Neural cell (in vitro differentiated cells): ENCODE measurements around the gene SLC26A3. TPM values are rescaled to one million over a fixed set of nuclear protein-coding genes. Genes with fewer than 3 reads are reported as not detected.

ENCODE experiments used
- H2AFZ ChIP-seq: fragments of 200-600, 300-800 bp; sonication (generic), shearing (Covaris generic); 2 replicates; pipeline ENCODE4 v1.6.0; 2014; ENCODE audit warnings: low read depth, mild to moderate bottlenecking, antibody characterized with exemption, low read length, moderate library complexity
- H3F3A ChIP-seq: fragments of 200-600 bp; shearing (Covaris generic); 2 replicates; pipeline ENCODE4 v1.6.1; 2016; ENCODE audit warnings: mild to moderate bottlenecking, moderate library complexity, mixed read lengths, antibody characterized with exemption, low read length; ENCODE audit not compliant: insufficient read depth, poor library complexity, severe bottlenecking
- H3K27ac ChIP-seq: fragments of 200-600, 300-800 bp; sonication (generic), shearing (Covaris generic); 2 replicates; pipeline ENCODE4 v1.5.1; 2014; ENCODE audit warnings: mild to moderate bottlenecking, low read length, moderate library complexity
- H3K27me3 ChIP-seq: fragments of 300-800, 200-600 bp; sonication (generic), shearing (Covaris generic); 2 replicates; pipeline ENCODE4 v1.6.0; 2014; ENCODE audit warnings: mild to moderate bottlenecking, low read depth, low read length, moderate library complexity; ENCODE audit not compliant: insufficient read depth
- H3K36me3 ChIP-seq: fragments of 300-800, 200-600 bp; sonication (generic), shearing (Covaris generic); 2 replicates; pipeline ENCODE4 v1.5.1; 2014; ENCODE audit warnings: mild to moderate bottlenecking, antibody characterized with exemption, low read length, moderate library complexity; ENCODE audit not compliant: insufficient read depth
- H3K4me2 ChIP-seq: fragments of 300-800, 200-600 bp; sonication (generic), shearing (Covaris generic); 2 replicates; pipeline ENCODE4 v1.6.0; 2014; ENCODE audit warnings: mild to moderate bottlenecking, low read length
- H3K4me3 ChIP-seq: fragments of 300-800, 200-600 bp; sonication (generic), shearing (Covaris generic); 2 replicates; pipeline ENCODE4 v1.5.1; 2014; ENCODE audit warnings: mild to moderate bottlenecking, low read length, moderate library complexity
- H3K79me2 ChIP-seq: fragments of 200-600 bp; shearing (Covaris generic); replicated peaks from 2 replicates; pipeline ENCODE4 v1.6.0; 2014; ENCODE audit warnings: mild to moderate bottlenecking, low read length, moderate library complexity; ENCODE audit not compliant: insufficient read depth
- H3K9ac ChIP-seq: fragments of 300-800, 200-600 bp; sonication (generic), shearing (Covaris generic); 2 replicates; pipeline ENCODE4 v1.6.1; 2016; ENCODE audit warnings: mild to moderate bottlenecking, low read length, mixed read lengths
- H3K9me2 ChIP-seq: fragments of 200-600 bp; shearing (Covaris generic); 2 replicates; pipeline ENCODE4 v1.6.1; 2016; ENCODE audit warnings: mild to moderate bottlenecking, low read length, mixed read lengths; ENCODE audit not compliant: insufficient read depth
- H3K9me3 ChIP-seq: fragments of 200-600, 300-800 bp; sonication (generic), shearing (Covaris generic); 2 replicates; pipeline ENCODE4 v1.6.1; 2016; ENCODE audit warnings: mild to moderate bottlenecking, mixed run types, low read length, moderate library complexity, mixed read lengths
- H4K20me1 ChIP-seq: fragments of 200-600 bp; shearing (Covaris generic); 2 replicates; pipeline ENCODE4 v1.6.1; 2016; ENCODE audit warnings: mild to moderate bottlenecking, mixed run types; ENCODE audit not compliant: insufficient read depth
- EP300 ChIP-seq: fragments of 450-650 bp; conservative IDR thresholded peaks from 2 replicates; pipeline ENCODE4 v1.6.1; 2014; ENCODE audit warnings: antibody characterized with exemption, mild to moderate bottlenecking, moderate library complexity; ENCODE audit not compliant: poor library complexity, severe bottlenecking
- EZH2 ChIP-seq: fragments of 200-600, 300-800 bp; shearing (Covaris generic), sonication (generic); IDR thresholded peaks from 2 replicates; pipeline ENCODE4 v1.6.1; 2014; ENCODE audit warnings: antibody characterized with exemption, low read length, borderline replicate concordance, mild to moderate bottlenecking; ENCODE audit not compliant: insufficient read depth, poor library complexity, severe bottlenecking
- MXI1 ChIP-seq: fragments of 450-650 bp; conservative IDR thresholded peaks from 2 replicates; pipeline ENCODE4 v1.6.1; 2014; ENCODE audit warnings: antibody characterized with exemption, mild to moderate bottlenecking; ENCODE audit not compliant: poor library complexity, severe bottlenecking
- POLR2AphosphoS5 ChIP-seq: IDR thresholded peaks from 2 replicates; pipeline ENCODE4 v1.6.1; 2012
- RAD21 ChIP-seq: fragments of 450-650 bp; conservative IDR thresholded peaks from 2 replicates; pipeline ENCODE4 v1.6.1; 2014; ENCODE audit warnings: antibody characterized with exemption, mild to moderate bottlenecking, moderate library complexity
- REST ChIP-seq: IDR thresholded peaks from 2 replicates; pipeline ENCODE4 v1.6.1; 2012; ENCODE audit warnings: borderline replicate concordance
- SMC3 ChIP-seq: fragments of 450-650 bp; conservative IDR thresholded peaks from 2 replicates; pipeline ENCODE4 v1.6.1; 2014; ENCODE audit warnings: antibody characterized with exemption, mild to moderate bottlenecking, moderate library complexity; ENCODE audit not compliant: poor library complexity
- TAF1 ChIP-seq: IDR thresholded peaks from 2 replicates; pipeline ENCODE4 v1.6.1; 2012; ENCODE audit warnings: low read depth
- polyA plus RNA-seq: library from polyadenylated mRNA; depleted of rRNA; stranded (reverse); fragments of >200 nt; gene quantifications from 2 replicates; pipeline ENCODE4 v1.2.3, GENCODE V29; 2014
- TF ChIP-seq, protein P1 (sequence below): fragments of 450-650 bp; IDR thresholded peaks from 2 replicates; pipeline ENCODE4 v1.5.1; 2014; ENCODE audit warnings: antibody characterized with exemption, mild to moderate bottlenecking, moderate library complexity; ENCODE audit not compliant: poor library complexity, severe bottlenecking

SLC26A3 gene
- polyA plus RNA-seq, 1 donor from 2014 or later: not detected

DNA sequence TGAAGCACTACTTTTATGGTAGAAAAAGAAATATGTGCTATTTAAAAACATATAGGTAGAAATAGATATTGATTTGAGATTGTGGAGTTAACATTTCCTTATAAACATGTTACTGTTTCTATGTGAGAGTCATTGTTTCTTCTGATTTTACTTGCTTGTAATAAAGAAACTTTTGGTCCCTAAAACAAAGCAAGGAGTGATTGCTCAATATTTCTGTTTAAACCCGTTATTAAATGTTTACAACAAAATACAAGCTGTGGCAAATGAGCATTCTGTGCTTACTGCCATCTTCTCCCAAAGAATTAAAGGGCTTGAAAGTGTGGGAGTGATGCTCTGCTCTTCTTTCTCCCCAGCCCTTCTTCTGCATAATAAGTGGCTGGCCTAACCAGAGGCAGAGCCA lies 81.7 kb downstream of the SLC26A3 start:
- Histone ChIP-seq H3K79me2 (no peaks in the 10 kb centered on the region), H3F3A (no peaks in the 10 kb centered on the region), H3K9me3 (no peaks in the 10 kb centered on the region), H3K27me3 (no peaks in the 10 kb centered on the region), H3K4me2 (no peak overlapping the region), H3K36me3 (no peaks in the 10 kb centered on the region), H4K20me1 (no peaks in the 10 kb centered on the region), H3K9me2 (no peaks in the 10 kb centered on the region), H2AFZ (no peak overlapping the region), H3K4me3 (no peak overlapping the region), H3K9ac (no peak overlapping the region), H3K27ac (no peak overlapping the region)
- TF ChIP-seq MXI1: no peak
- no peak for TF ChIP-seq EZH2
- no peak for TF ChIP-seq REST
- TF ChIP-seq POLR2AphosphoS5: no peak

GRCh38 chr7:107718456-107719193 lies 84.4 kb downstream of the SLC26A3 start:
- H3F3A ChIP-seq: no peaks in the 10 kb centered on the region
- TF ChIP-seq EP300: no peak
- no peak for TF ChIP-seq SMC3
- no peak for TF ChIP-seq MXI1
- TF ChIP-seq, protein P1, sequence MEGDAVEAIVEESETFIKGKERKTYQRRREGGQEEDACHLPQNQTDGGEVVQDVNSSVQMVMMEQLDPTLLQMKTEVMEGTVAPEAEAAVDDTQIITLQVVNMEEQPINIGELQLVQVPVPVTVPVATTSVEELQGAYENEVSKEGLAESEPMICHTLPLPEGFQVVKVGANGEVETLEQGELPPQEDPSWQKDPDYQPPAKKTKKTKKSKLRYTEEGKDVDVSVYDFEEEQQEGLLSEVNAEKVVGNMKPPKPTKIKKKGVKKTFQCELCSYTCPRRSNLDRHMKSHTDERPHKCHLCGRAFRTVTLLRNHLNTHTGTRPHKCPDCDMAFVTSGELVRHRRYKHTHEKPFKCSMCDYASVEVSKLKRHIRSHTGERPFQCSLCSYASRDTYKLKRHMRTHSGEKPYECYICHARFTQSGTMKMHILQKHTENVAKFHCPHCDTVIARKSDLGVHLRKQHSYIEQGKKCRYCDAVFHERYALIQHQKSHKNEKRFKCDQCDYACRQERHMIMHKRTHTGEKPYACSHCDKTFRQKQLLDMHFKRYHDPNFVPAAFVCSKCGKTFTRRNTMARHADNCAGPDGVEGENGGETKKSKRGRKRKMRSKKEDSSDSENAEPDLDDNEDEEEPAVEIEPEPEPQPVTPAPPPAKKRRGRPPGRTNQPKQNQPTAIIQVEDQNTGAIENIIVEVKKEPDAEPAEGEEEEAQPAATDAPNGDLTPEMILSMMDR: no peak
- TF ChIP-seq REST: no peak
- no peak for TF ChIP-seq EZH2
- no peak for TF ChIP-seq POLR2AphosphoS5
- no peak for TF ChIP-seq RAD21
- TF ChIP-seq TAF1: no peak

More at GRCh38 chr7:107718456-107719193, 84.4 kb downstream of the SLC26A3 start:
- no peak overlapping the region for H3K9ac ChIP-seq
- H3K27ac ChIP-seq: no peak overlapping the region
- no peaks in the 10 kb centered on the region for H3K9me3 ChIP-seq
- H3K4me2 ChIP-seq: no peak overlapping the region
- no peak overlapping the region for H2AFZ ChIP-seq
- H3K36me3 ChIP-seq: no peaks in the 10 kb centered on the region
- H4K20me1 ChIP-seq: no peaks in the 10 kb centered on the region
- no peaks in the 10 kb centered on the region for H3K27me3 ChIP-seq
- no peak overlapping the region for H3K4me3 ChIP-seq
- no peaks in the 10 kb centered on the region for H3K9me2 ChIP-seq
- H3K79me2 ChIP-seq: no peaks in the 10 kb centered on the region
